Activated CD4-positive, alpha-beta memory T cell treated with anti-CD3 and anti-CD28 coated beads, Interleukin-2, amount 10 ng/mL, durations not matched to agents 7 days and 5 days (primary cell): ENCODE data around the gene YIPF6. TPM values are rescaled to one million over a fixed set of nuclear protein-coding genes. Genes with fewer than 3 reads are reported as not detected.
"Not testable (repeated sequence)": the region's sequence is repeated elsewhere in the genome, so short reads cannot be mapped to it uniquely, and the experiment has no call there.

ENCODE experiments used
- CTCF ChIA-PET: fragments of 350-600 bp; sonication (Branson Sonifier 250); formaldehyde crosslinking; loops from one replicate; lab custom pipeline; 2021; ENCODE audit warnings: antibody characterized with exemption, inconsistent platforms; lab: Charles Lee
- POLR2A ChIA-PET: fragments of 350-600 bp; sonication (Branson Sonifier 250); formaldehyde crosslinking; loops from one replicate; lab custom pipeline; 2021; ENCODE audit warnings: antibody characterized with exemption; lab: Charles Lee
- DNase-seq: peaks from one replicate; pipeline ENCODE4 v3.0.0-alpha.2; 2020
- H3K27ac Mint-ChIP-seq: one replicate; pipeline ENCODE4 v1.8.0; 2021; ENCODE audit warnings: mild to moderate bottlenecking, mixed read lengths
- H3K27me3 Mint-ChIP-seq: one replicate; pipeline ENCODE4 v1.8.0; 2021; ENCODE audit warnings: mixed read lengths
- H3K36me3 Mint-ChIP-seq: one replicate; pipeline ENCODE4 v1.8.0; 2021; ENCODE audit warnings: low read depth, mixed read lengths
- H3K4me1 Mint-ChIP-seq: one replicate; pipeline ENCODE4 v1.8.0; 2021; ENCODE audit warnings: mixed read lengths
- H3K4me3 Mint-ChIP-seq: one replicate; pipeline ENCODE4 v1.8.0; 2021; ENCODE audit warnings: mild to moderate bottlenecking, mixed read lengths
- H3K9me3 Mint-ChIP-seq: one replicate; pipeline ENCODE4 v1.8.0; 2021; ENCODE audit warnings: mixed read lengths
- total RNA-seq, 2 experiments: library from RNA; stranded (reverse); gene quantifications; one replicate each; pipeline ENCODE4 v1.2.3, GENCODE V29; 2021

The YIPF6 gene
- total RNA-seq, 2 experiments from 2014 or later = 20.7 to 24.5 TPM

DNA sequence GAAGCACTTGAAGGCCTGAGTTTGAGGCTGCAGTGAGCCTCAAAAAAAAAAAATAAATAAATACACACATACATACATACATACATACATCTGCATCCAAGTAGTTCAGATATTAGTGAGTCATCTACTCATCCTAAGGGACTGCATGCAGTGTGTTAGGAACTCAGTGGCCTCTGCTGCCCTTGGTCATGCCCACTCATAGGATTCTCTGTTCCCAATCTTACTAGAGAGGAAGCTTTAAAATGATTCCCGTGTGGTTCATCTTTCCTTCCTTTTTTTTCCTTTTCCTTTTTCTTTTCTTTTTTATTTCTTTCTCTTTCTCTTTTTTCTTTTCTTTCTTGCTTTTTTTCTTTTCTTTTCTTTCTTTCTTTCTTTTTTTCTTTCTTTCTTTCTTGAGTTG lies 10.9 kb upstream of the YIPF6 start:
- Mint-ChIP-seq H3K4me3 (no peak overlapping the region), H3K27ac (no peak overlapping the region), H3K36me3 (no peaks in the 10 kb centered on the region), H3K9me3 (no peaks in the 10 kb centered on the region), H3K27me3 (peaks cover 1% of the 10 kb centered on the region), H3K4me1 (peaks cover 3% of the 10 kb centered on the region)
- CTCF ChIA-PET = no interaction called here
- POLR2A ChIA-PET = no interaction called here
- no peak for DNase-seq

DNA sequence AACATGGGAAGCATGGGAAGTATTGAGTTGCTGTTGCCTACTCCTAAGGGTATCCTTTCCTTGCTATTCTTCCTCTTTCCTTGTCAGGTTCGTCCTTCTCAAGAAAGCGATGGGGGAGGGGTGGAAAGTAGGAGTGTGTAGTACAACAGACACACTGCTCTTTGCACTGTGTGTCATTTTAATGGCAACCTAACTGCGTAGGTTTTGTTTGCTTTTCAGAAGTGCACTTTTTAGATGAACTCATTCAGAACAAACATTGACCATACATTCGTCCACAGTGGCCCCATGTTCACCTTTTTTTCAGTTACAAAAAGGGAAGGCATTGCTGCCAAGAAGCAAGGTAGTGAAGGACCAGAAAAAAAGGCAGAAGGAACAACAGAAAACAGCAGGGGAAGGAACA lies 10.2 kb upstream of the YIPF6 start:
- H3K4me1 Mint-ChIP-seq = peaks cover 3% of the 10 kb centered on the region
- H3K36me3 Mint-ChIP-seq = no peaks in the 10 kb centered on the region
- H3K27me3 Mint-ChIP-seq = peaks cover 1% of the 10 kb centered on the region
- no peak for DNase-seq
- H3K4me3 Mint-ChIP-seq = no peak overlapping the region
- no peaks in the 10 kb centered on the region for H3K9me3 Mint-ChIP-seq
- ChIA-PET CTCF (no interaction called here), POLR2A (no interaction called here)
- H3K27ac Mint-ChIP-seq = no peak overlapping the region

DNA sequence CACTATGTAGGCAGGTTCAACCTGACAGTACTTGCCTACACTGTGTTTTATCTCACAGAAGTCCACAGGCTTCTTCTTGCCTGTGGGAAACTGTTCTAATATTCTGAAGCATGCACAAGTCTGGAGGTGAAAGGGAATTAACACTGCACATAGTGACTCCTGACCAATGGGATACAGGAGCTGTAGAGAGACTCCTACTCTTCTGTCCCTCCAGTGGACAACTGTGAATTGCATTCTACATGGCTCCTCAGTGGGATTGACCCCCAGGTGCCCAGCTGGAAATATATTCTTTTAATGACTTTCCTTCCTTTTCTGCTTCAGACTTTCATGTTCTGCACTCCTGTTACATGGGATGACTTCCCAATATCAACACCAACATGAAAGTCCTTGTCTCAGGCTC lies 8.2 kb upstream of the YIPF6 start:
- Mint-ChIP-seq H3K4me1 (peaks cover 3% of the 10 kb centered on the region), H3K27me3 (peaks cover 1% of the 10 kb centered on the region), H3K36me3 (no peaks in the 10 kb centered on the region), H3K9me3 (no peaks in the 10 kb centered on the region), H3K4me3 (no peak overlapping the region), H3K27ac (no peak overlapping the region)
- DNase-seq = no peak
- ChIA-PET POLR2A (no interaction called here), CTCF (no interaction called here)

DNA sequence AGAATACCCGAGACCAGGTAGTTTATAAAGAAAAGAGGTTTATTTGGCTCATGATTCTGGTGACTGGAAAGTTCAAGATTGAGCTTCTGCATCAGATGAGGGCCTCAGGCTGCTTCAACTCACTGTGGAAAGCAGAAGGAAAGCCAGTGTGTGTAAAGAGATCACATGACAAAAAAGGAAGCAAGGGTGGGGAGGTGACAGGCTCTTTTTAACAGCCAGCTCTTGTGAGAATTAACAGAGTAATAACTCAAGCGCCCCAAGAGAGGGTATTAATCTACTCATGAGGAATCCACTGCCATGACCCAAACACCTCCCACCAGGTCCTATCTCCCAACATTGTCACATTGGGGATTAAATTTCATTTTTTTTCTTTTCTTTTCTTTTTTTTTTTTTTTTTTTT lies 6.3 kb upstream of the YIPF6 start:
- no peaks in the 10 kb centered on the region for H3K36me3 Mint-ChIP-seq
- DNase-seq = no peak
- ChIA-PET POLR2A (no interaction called here), CTCF (no interaction called here)
- H3K27me3 Mint-ChIP-seq = no peaks in the 10 kb centered on the region
- H3K9me3 Mint-ChIP-seq = no peaks in the 10 kb centered on the region
- H3K27ac Mint-ChIP-seq = no peak overlapping the region
- H3K4me1 Mint-ChIP-seq = peaks cover 4% of the 10 kb centered on the region
- no peak overlapping the region for H3K4me3 Mint-ChIP-seq

DNA sequence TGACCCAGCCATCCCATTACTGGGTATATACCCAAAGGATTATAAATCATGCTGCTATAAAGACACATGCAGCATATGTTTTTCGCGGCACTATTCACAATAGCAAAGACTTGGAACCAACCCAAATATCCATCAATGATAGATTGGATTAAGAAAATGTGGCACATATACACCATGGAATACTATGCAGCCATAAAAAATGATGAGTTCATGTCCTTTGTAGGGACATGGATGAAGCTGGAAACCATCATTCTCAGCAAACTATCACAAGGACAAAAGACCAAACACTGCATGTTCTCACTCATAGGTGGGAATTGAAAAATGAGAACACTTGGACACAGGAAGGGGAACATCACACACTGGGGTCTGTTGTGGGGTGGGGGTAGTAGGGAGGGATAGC lies 5.1 kb upstream of the YIPF6 start:
- H3K27ac Mint-ChIP-seq, H3K4me3 Mint-ChIP-seq, H3K27me3 Mint-ChIP-seq, CTCF ChIA-PET, DNase-seq, H3K36me3 Mint-ChIP-seq, H3K9me3 Mint-ChIP-seq, H3K4me1 Mint-ChIP-seq, POLR2A ChIA-PET: not testable (repeated sequence)

DNA sequence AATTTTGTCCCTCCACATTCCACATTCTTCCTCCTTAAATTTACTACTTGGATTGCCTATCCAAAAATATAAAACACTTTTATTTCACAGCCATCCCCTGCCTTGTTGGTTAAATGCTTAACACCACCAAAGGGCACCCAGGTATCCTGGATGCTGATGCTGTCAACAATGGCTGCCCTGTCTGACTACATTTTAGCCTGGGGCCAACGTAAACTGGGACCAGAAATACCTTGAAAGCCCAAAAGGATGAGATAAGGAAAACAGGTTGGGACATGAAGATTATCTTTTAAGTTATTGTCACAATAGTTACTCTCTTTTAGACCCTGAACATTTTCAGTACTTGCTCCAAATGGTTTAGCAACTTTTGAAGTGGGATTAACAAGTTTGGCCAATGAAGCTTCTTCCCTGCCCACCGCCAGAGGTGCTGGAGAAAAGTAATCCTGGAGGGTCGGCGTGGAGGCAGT lies 775 bp upstream of the YIPF6 start:
- ChIA-PET POLR2A (interaction anchor here (1.6 kb wide), 1 partner anchor 188 kb away, joined by 4 read pairs; no protein-coding TSS in a partner anchor), CTCF (no interaction called here)
- H3K27me3 Mint-ChIP-seq = no peaks in the 10 kb centered on the region
- peaks cover 8% of the 10 kb centered on the region for H3K36me3 Mint-ChIP-seq
- no peak for DNase-seq
- peak overlapping the region; percentile 93 for H3K27ac Mint-ChIP-seq
- peak overlapping the region; percentile 89 for H3K4me3 Mint-ChIP-seq
- H3K9me3 Mint-ChIP-seq = no peaks in the 10 kb centered on the region
- peaks cover 20% of the 10 kb centered on the region for H3K4me1 Mint-ChIP-seq

DNA sequence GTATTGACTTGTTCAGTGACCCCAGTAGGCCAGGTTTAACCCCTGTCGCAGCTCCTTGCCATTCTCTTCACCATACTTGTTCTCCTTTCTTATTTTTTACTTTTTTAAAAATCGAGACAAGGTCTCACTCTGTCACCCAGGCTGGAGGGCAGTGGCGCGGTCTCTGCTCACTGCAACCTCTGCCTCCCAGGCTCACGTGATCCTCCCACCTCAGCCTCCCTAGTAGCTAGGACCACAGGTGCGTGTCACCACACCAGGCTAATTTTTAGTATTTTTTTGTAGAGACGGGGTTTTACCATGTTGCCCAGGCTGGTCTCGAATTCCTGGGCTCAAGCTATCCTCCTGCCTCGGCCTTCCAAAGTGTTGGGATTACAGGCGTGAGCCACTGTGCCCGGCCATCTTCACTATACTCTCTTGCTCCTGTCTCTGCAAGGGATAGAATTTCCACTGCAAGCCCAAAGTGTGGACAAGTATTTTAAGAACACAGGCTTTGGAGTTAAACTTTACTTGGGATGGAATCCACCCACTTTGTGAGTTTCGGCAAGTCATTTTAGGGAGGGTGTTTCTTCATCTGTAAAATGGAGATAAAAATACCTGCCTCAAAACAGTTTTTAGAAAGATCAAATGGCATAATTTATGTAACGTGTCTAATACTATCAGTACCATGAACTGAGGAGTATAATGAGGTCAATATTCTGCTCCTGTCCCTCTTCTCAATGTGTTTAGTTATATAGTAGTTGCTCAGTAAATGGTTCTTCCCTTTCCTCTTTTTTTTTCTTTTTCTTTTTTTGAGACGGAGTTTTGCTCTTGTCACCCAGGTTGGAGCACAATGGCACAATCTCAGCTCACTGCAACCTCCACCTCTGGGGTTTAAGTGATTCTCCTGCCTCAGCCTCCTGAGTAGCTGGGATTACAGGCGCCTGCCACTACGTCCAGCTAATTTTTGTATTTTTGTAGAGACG lies 973 bp downstream of the YIPF6 start:
- peaks cover 15% of the 10 kb centered on the region for H3K36me3 Mint-ChIP-seq
- no peak for DNase-seq
- H3K9me3 Mint-ChIP-seq = no peaks in the 10 kb centered on the region
- ChIA-PET CTCF (interaction anchor here (1.0 kb wide), 1 partner anchor 12 kb away, joined by 4 read pairs; no protein-coding TSS in a partner anchor), POLR2A (interaction anchor here (1.5 to 1.6 kb wide), 2 partner anchors 186 to 292 kb away, joined by 3 to 4 read pairs; no protein-coding TSS in a partner anchor)
- H3K4me1 Mint-ChIP-seq = peaks cover 37% of the 10 kb centered on the region
- peak overlapping the region; percentile 89 for H3K4me3 Mint-ChIP-seq
- peak overlapping the region; percentile 93 for H3K27ac Mint-ChIP-seq
- H3K27me3 Mint-ChIP-seq = no peaks in the 10 kb centered on the region

DNA sequence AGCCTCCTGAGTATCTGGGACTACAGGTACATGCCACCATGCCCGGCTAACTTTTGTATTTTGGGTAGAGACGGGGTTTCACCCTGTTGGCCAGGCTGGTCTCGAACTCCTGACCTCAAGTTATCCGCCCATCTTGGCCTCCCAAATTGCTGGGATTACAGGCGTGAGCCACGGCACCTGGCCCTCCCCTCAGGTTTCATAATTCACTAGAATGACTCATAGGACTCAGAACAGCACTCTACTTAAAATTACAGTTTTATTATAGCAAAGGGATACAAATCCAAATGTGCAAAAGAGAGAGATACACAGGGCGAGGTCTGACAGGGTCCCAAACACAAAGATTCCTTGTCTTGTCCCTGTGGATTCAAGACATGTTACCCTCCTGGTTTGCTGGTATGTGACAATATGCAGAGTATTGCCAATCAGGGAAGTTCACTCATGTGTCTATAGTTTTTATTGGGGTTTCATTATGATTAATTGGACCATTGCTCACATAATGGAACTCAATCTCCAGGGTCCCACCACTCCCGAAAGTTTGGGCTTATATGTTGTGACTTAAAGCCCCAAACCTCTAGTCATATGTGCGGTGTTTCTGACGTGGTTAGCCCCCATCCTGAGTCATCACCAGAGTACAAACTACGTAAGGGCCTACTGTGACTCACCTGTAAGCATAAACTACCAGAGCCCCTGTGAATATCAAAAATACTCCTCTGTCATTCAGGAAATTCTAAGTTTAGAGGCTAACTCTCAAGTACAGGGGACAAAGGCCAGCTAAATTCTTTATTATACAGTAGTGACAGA lies 5.2 kb downstream of the YIPF6 start:
- CTCF ChIA-PET = interaction anchor here (0.5 kb wide), 1 partner anchor 28 kb away, joined by 3 read pairs; no protein-coding TSS in a partner anchor

DNA sequence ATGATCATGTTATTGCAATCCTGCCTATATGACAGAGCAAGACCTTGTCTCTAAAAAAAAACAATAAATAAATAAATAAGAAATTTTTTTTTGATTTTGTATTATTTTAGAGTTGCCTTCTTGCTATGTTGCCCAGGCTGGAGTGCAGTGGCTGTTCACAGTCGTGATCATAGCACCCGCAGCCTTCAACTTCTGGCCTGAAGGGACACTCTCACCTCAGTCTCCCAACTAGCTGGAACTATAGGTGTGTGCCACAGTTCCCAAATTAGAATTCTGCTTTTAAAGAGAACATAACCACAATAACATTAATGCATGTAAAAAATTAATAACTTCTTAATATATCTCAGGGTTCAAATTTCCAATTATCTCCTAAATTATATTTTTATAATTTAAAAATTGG lies 7.8 kb downstream of the YIPF6 start:
- ChIA-PET CTCF (no interaction called here), POLR2A (no interaction called here)
- H3K27me3 Mint-ChIP-seq = no peaks in the 10 kb centered on the region
- peaks cover 49% of the 10 kb centered on the region for H3K4me1 Mint-ChIP-seq
- DNase-seq = no peak
- no peak overlapping the region for H3K27ac Mint-ChIP-seq
- H3K36me3 Mint-ChIP-seq = peaks cover 35% of the 10 kb centered on the region
- no peaks in the 10 kb centered on the region for H3K9me3 Mint-ChIP-seq
- no peak overlapping the region for H3K4me3 Mint-ChIP-seq

More for the DNA sequence above, 5.2 kb downstream of the YIPF6 start:
- peak overlapping the region; percentile 56 for H3K27ac Mint-ChIP-seq
- no peaks in the 10 kb centered on the region for H3K9me3 Mint-ChIP-seq
- H3K4me1 Mint-ChIP-seq = peaks cover 48% of the 10 kb centered on the region
- peak; percentile 61 for DNase-seq
- peaks cover 30% of the 10 kb centered on the region for H3K36me3 Mint-ChIP-seq
- no peak overlapping the region for H3K4me3 Mint-ChIP-seq
- no peaks in the 10 kb centered on the region for H3K27me3 Mint-ChIP-seq
- POLR2A ChIA-PET = no interaction called here

DNA sequence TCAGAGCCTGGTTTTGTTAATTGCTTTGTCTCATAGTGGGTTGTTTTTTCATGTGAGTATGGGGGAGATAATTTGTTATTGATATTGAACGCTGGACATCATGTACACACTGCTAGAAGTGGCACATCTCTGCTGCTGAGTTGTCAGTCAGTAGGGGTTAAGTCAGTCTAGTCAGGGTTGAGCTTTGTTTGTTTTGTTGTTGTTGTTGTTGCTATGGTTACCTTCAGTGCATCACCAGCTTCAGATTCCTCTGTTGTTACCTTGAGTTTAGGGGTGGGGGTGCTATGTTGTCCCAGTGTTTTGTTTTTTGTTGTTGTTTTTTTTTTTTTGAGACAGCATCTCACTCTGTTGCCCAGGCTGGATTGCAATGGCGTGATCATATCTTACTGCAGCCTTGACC lies 9.9 kb downstream of the YIPF6 start:
- peak overlapping the region; percentile 28 for H3K27ac Mint-ChIP-seq
- no peaks in the 10 kb centered on the region for H3K27me3 Mint-ChIP-seq
- DNase-seq = no peak

DNA sequence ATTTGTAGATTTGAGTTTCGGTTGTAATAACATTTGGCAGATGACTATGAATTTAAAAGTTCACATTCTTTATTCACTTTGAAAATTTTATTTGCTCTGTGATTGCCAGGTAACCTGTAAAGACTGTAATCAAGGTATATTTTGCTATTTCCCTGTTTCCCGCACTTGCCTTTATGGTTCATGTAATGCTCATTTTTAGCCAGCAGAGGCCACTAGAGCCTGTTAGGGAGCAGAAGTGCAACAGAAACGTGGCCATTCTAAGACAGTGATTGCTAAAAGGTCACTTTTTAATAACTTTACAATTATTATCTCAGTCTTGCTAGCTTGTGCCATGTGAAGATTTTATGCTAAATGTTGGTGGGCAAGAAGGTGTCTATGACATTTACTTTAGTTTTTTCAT lies 12.4 kb downstream of the YIPF6 start:
- DNase-seq = peak; percentile 30
- Mint-ChIP-seq H3K27ac (no peak overlapping the region), H3K27me3 (no peaks in the 10 kb centered on the region), H3K4me3 (no peak overlapping the region), H3K36me3 (peaks cover 18% of the 10 kb centered on the region), H3K4me1 (peaks cover 17% of the 10 kb centered on the region), H3K9me3 (no peaks in the 10 kb centered on the region)
- POLR2A ChIA-PET = no interaction called here
- CTCF ChIA-PET = interaction anchor here (1.0 to 2.2 kb wide), 2 partner anchors 12 to 199 kb away, joined by 4 to 7 read pairs; partner anchors contain the start of gene YIPF6

More for the DNA sequence above, 9.9 kb downstream of the YIPF6 start:
- no peak overlapping the region for H3K4me3 Mint-ChIP-seq
- H3K4me1 Mint-ChIP-seq = peaks cover 34% of the 10 kb centered on the region
- H3K9me3 Mint-ChIP-seq = no peaks in the 10 kb centered on the region
- ChIA-PET CTCF (interaction anchor here (0.7 kb wide), 2 partner anchors 78 to 247 kb away, joined by 3 read pairs; no protein-coding TSS in a partner anchor), POLR2A (no interaction called here)
- peaks cover 27% of the 10 kb centered on the region for H3K36me3 Mint-ChIP-seq

DNA sequence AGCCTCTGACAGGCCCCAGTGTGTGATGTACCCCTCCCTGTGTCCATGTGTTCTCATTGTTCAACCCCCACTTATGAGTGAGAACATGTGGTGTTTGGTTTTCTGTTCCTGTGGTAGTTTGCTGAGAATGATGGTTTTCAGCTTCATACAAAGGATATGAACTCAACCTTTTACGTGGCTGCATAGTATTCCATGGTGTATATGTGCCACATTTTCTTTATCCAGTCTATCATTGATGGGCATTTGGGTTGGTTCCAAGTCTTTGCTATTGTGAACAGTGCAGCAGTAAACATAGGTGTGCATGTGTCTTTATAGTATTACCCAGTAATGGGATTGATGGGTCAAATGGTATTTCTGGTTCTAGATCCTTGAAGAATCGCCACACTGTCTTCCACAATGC lies 25.8 kb downstream of the YIPF6 start:
- H3K27me3 Mint-ChIP-seq, H3K9me3 Mint-ChIP-seq, DNase-seq, H3K27ac Mint-ChIP-seq, CTCF ChIA-PET, H3K4me1 Mint-ChIP-seq, H3K4me3 Mint-ChIP-seq, POLR2A ChIA-PET: not testable (repeated sequence)
- peaks cover 69% of the 10 kb centered on the region for H3K36me3 Mint-ChIP-seq
